ENCODE data around the gene FTCD.

GRCh38 chr21:46202592-46203202, 47.3 kb upstream of the FTCD start:
- TF ChIP-seq CTCF (IDR thresholded peaks at IDR 0.05) (no peak), POLR2A (IDR thresholded peaks at IDR 0.05) (no peak)
